Activated naive CD4-positive, alpha-beta T cell treated with anti-CD3 and anti-CD28 coated beads, Interleukin-2, amount 50 U/mL, for 24 hours (primary cell): ENCODE results near the gene CLDN24.

Experiments used
- H3K27ac Mint-ChIP-seq: one replicate; pipeline ENCODE4 v1.8.0; 2021; ENCODE audit warnings: mild to moderate bottlenecking, mixed read lengths
- H3K27me3 Mint-ChIP-seq: one replicate; pipeline ENCODE4 v1.8.0; 2021; ENCODE audit warnings: mixed read lengths
- H3K36me3 Mint-ChIP-seq: one replicate; pipeline ENCODE4 v1.8.0; 2021; ENCODE audit warnings: mixed read lengths
- H3K4me1 Mint-ChIP-seq: one replicate; pipeline ENCODE4 v1.8.0; 2021; ENCODE audit warnings: mixed read lengths
- H3K4me3 Mint-ChIP-seq: one replicate; pipeline ENCODE4 v1.8.0; 2021; ENCODE audit warnings: mild to moderate bottlenecking, mixed read lengths
- H3K9me3 Mint-ChIP-seq: one replicate; pipeline ENCODE4 v1.8.0; 2021; ENCODE audit warnings: mixed read lengths

Gene CLDN24

DNA sequence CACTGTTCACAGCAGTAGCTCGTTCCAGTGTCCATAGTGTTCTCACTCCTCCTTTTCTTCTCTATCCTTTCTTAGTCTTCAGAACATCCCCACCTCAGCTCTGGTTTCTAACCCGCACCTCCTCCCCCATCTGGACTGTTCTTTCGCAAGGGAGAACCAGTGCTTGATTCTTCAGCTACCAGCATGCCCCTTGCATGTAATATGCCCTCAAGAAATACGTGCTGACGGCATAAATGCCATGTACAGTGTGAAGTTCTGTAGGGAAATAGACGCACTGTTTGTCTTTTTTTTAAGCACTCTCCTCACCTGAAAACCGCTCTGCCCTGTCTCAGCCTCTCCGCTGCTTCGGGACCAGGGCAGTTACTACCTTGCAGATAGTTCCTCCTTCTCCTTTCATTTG is 7.4 kb downstream of the CLDN24 start:
- Mint-ChIP-seq H3K9me3 (no peaks in the 10 kb centered on the region), H3K27ac (no peak overlapping the region), H3K4me3 (no peak overlapping the region), H3K36me3 (peaks cover 8% of the 10 kb centered on the region), H3K27me3 (no peaks in the 10 kb centered on the region), H3K4me1 (no peaks in the 10 kb centered on the region)

DNA sequence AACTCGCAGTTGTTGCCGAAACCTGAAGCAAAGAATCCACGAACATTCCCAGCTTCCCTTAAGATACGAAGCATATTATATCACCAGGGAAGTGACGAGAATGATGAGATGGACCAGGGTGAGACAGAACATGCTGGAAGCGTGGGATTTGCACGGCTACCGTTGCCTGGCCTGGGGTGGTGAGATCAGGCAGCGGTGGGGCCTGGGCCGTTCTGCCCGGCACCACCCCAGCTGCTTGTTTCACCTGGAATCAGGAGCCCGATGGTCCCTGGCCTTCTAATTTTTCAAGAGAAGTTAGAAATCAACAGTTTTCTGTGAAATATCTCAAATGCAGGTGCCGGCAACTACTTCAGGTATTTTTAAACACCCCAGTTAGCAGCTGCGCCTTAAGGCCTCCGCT is 7.9 kb downstream of the CLDN24 start:
- no peak overlapping the region for H3K4me3 Mint-ChIP-seq
- peaks cover 8% of the 10 kb centered on the region for H3K36me3 Mint-ChIP-seq
- H3K27me3 Mint-ChIP-seq, result no peaks in the 10 kb centered on the region
- H3K4me1 Mint-ChIP-seq, result no peaks in the 10 kb centered on the region
- no peaks in the 10 kb centered on the region for H3K9me3 Mint-ChIP-seq
- no peak overlapping the region for H3K27ac Mint-ChIP-seq

DNA sequence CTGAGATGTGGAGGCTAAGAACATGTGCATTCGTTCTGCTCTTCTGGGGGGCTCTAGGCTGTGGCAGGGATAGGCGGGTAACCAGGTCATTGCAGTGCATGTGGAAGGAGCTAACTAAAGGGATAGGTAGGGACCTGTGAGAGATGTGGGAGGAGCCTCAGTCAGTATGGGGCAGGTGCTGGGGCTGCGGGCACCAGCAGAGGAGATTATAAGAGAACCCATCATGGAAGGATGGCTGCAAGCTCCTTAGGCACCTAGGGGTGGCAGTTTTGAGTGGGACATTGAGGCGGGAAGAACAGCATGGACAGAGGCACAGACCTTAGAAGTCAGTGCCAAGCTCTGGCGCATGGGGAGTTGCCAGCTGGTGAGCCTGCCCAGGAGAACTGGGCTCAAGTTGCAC is 9.4 kb downstream of the CLDN24 start:
- H3K9me3 Mint-ChIP-seq, result no peaks in the 10 kb centered on the region
- no peaks in the 10 kb centered on the region for H3K4me1 Mint-ChIP-seq
- no peaks in the 10 kb centered on the region for H3K27me3 Mint-ChIP-seq
- no peak overlapping the region for H3K27ac Mint-ChIP-seq
- no peak overlapping the region for H3K4me3 Mint-ChIP-seq
- peaks cover 6% of the 10 kb centered on the region for H3K36me3 Mint-ChIP-seq

DNA sequence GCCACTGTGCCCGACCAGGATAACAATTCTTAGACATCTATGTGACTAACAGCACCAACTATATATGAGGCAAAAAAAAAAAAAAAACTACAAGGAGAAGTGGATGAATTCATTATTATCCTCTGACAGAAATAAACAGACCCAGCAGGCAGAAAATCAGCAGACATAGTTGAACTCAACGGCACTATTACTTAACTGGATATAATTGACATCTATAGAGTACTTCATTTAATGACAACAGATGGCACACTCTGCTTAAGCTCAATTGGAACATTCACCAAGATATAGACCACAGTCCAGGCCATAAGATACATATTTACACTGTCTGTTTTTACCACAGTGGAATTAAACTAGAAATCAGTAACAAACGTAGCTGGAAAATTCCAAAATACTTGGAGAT is 15.4 kb downstream of the CLDN24 start:
- Mint-ChIP-seq H3K4me1 (no peaks in the 10 kb centered on the region), H3K36me3 (no peaks in the 10 kb centered on the region), H3K27ac (no peak overlapping the region), H3K9me3 (no peaks in the 10 kb centered on the region), H3K27me3 (no peaks in the 10 kb centered on the region), H3K4me3 (no peak overlapping the region)

DNA sequence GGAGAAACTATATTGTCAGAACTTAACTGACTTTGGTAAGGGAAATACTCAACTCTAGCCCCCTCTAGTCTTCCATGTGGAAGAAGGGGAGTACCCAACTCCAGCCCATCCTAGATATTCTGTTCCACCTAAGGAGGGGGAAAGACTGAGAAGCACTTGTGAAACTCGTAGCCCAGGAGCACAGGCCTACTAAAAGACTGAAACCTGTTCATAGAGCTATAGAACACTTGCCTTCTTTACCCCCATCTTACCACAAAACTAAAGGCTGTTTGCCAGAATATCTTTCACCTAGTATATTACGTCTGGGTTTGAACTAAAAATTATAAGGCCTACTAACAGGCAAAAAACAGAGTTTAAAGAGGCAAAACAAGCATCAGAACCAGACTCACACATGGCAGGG is 17.7 kb downstream of the CLDN24 start:
- H3K36me3 Mint-ChIP-seq, result peaks cover 1% of the 10 kb centered on the region
- no peaks in the 10 kb centered on the region for H3K9me3 Mint-ChIP-seq
- no peak overlapping the region for H3K4me3 Mint-ChIP-seq
- no peaks in the 10 kb centered on the region for H3K27me3 Mint-ChIP-seq
- H3K4me1 Mint-ChIP-seq, result no peaks in the 10 kb centered on the region
- H3K27ac Mint-ChIP-seq, result no peak overlapping the region

DNA sequence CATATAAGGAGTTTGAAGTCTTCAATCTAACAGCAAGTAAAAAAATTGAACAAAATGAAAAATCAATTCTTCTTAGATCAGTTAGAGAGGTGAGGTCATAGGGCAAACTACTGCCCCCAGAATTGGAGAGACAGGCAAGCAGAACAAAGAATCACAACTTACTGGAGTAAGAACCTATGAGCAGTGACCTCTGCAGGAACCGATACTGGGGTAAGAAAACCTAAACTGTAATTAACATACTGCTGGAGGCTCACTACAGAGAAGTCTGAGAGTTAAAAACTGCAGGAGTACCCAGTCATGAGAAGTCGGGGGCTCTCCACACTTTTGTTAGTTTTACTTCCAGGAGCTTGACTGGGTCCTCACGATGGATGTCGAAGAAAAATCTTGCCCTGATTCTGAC is 18.2 kb downstream of the CLDN24 start:
- Mint-ChIP-seq H3K4me3 (no peak overlapping the region), H3K27me3 (no peaks in the 10 kb centered on the region), H3K27ac (no peak overlapping the region), H3K36me3 (peaks cover 2% of the 10 kb centered on the region), H3K9me3 (no peaks in the 10 kb centered on the region), H3K4me1 (no peaks in the 10 kb centered on the region)

GRCh38 chr4:183303301-183303700 is 18.9 kb downstream of the CLDN24 start:
- Mint-ChIP-seq H3K9me3 (no peaks in the 10 kb centered on the region), H3K4me1 (no peaks in the 10 kb centered on the region), H3K4me3 (no peak overlapping the region), H3K27me3 (no peaks in the 10 kb centered on the region), H3K36me3 (peaks cover 2% of the 10 kb centered on the region), H3K27ac (no peak overlapping the region)

DNA sequence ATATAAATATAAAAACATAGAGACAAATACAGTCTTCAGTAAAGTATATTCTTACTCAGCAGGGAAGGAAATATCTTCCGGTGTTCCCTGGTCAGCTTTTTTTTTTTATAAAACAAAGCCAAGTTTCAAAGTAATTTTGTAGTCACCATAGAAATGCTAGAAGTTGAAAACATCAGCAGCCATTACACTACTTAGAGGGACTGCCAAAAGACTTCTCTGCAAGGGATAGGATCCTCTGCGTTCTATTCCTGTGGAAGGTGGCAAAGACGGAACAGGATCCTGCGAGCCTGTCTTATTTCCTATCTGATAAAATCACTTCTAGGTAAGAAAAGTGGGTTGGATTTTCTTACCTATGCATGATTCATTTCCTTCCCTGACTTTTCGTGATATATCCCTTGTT is 21.6 kb downstream of the CLDN24 start:
- Mint-ChIP-seq H3K27ac (no peak overlapping the region), H3K36me3 (peaks cover 2% of the 10 kb centered on the region), H3K4me1 (no peaks in the 10 kb centered on the region), H3K4me3 (no peak overlapping the region), H3K9me3 (no peaks in the 10 kb centered on the region), H3K27me3 (no peaks in the 10 kb centered on the region)

GRCh38 chr4:183300070-183300469 is 22.2 kb downstream of the CLDN24 start:
- Mint-ChIP-seq H3K9me3 (no peaks in the 10 kb centered on the region), H3K4me1 (no peaks in the 10 kb centered on the region), H3K4me3 (no peak overlapping the region), H3K27me3 (no peaks in the 10 kb centered on the region), H3K27ac (no peak overlapping the region), H3K36me3 (peaks cover 2% of the 10 kb centered on the region)

- Mint-ChIP-seq H3K4me3 (no peak overlapping the region), H3K9me3 (no peaks in the 10 kb centered on the region), H3K27me3 (no peaks in the 10 kb centered on the region), H3K4me1 (no peaks in the 10 kb centered on the region), H3K27ac (no peak overlapping the region), H3K36me3 (peaks cover 3% of the 10 kb centered on the region)
Observed at GRCh38 chr4:183299464-183299863, 22.8 kb downstream of the CLDN24 start.

DNA sequence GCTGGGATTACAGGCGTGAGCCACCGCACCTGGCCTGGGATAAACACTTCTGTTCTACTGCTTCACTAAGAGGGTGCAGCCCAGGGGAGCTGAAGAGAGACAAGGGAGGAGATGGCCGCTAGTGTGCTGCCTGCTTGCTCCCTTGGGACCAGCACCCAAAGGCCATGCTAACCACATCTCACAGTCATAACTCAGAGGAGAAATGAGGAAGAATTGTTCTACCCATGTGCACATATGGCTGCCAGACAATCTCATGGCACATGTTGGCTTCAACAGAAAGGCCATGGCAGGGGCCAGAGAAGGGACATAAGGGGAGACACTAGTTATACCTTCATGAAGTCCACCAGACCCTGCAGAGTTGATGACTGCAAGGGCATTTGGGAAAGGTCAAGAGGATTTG is 24.6 kb downstream of the CLDN24 start:
- Mint-ChIP-seq H3K4me3 (no peak overlapping the region), H3K27ac (no peak overlapping the region), H3K27me3 (no peaks in the 10 kb centered on the region), H3K9me3 (no peaks in the 10 kb centered on the region), H3K36me3 (peaks cover 7% of the 10 kb centered on the region), H3K4me1 (no peaks in the 10 kb centered on the region)

- Mint-ChIP-seq H3K4me3 (no peak overlapping the region), H3K27me3 (no peaks in the 10 kb centered on the region), H3K36me3 (peaks cover 8% of the 10 kb centered on the region), H3K9me3 (no peaks in the 10 kb centered on the region), H3K27ac (no peak overlapping the region), H3K4me1 (no peaks in the 10 kb centered on the region)
Observed at GRCh38 chr4:183295711-183296110, 26.5 kb downstream of the CLDN24 start.

- no peak overlapping the region for H3K27ac Mint-ChIP-seq
- no peaks in the 10 kb centered on the region for H3K4me1 Mint-ChIP-seq
- H3K36me3 Mint-ChIP-seq, result peaks cover 10% of the 10 kb centered on the region
- H3K27me3 Mint-ChIP-seq, result no peaks in the 10 kb centered on the region
- H3K4me3 Mint-ChIP-seq, result no peak overlapping the region
- no peaks in the 10 kb centered on the region for H3K9me3 Mint-ChIP-seq
Observed at GRCh38 chr4:183291070-183291469, 31.2 kb downstream of the CLDN24 start.

GRCh38 chr4:183289688-183290087 is 32.5 kb downstream of the CLDN24 start:
- peaks cover 12% of the 10 kb centered on the region for H3K36me3 Mint-ChIP-seq
- H3K27ac Mint-ChIP-seq, result no peak overlapping the region
- no peaks in the 10 kb centered on the region for H3K27me3 Mint-ChIP-seq
- H3K9me3 Mint-ChIP-seq, result no peaks in the 10 kb centered on the region
- H3K4me3 Mint-ChIP-seq, result no peak overlapping the region
- no peaks in the 10 kb centered on the region for H3K4me1 Mint-ChIP-seq

DNA sequence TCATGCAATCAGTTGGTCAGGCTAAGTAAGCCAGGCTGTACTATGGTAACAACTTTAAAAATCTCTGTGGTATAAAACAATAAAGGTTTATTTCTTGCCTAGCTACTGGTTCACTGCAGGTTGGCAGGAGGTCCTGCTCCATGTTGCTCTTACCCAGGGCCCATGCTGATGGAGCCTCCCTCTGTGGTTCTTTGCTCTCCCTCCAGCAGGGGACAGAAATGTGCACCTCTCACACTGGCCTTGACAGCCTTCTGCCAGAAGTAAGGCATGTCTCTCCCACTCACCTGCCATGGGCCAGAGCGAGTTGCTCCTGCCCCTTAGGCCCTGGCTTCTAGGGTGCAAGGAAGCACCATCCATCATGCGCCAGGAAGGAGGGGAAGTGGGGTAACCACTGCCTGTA is 33.3 kb downstream of the CLDN24 start:
- no peak overlapping the region for H3K4me3 Mint-ChIP-seq
- no peak overlapping the region for H3K27ac Mint-ChIP-seq
- H3K9me3 Mint-ChIP-seq, result no peaks in the 10 kb centered on the region
- H3K27me3 Mint-ChIP-seq, result no peaks in the 10 kb centered on the region
- peaks cover 8% of the 10 kb centered on the region for H3K36me3 Mint-ChIP-seq
- no peaks in the 10 kb centered on the region for H3K4me1 Mint-ChIP-seq

DNA sequence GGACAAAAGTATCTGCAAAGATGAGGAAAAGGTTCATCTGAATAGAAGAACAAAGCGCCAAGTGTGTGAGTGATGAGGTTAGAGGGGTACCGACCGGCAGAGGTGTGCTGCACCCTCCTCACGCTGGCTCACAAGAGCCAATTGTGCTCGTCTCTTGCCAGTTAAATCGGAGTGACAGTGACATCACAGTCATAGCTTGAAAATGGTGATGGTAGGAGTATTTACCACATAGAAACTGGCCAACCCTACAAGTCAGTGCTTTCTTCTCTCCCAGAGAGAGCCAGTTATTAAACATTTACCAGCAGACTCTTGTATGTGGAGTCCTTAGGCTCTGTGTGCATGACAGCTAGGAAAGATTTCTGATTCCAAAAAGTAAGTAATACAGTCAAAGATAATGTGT is 34.5 kb downstream of the CLDN24 start:
- Mint-ChIP-seq H3K36me3 (peaks cover 10% of the 10 kb centered on the region), H3K27ac (no peak overlapping the region), H3K9me3 (no peaks in the 10 kb centered on the region), H3K4me3 (no peak overlapping the region), H3K4me1 (no peaks in the 10 kb centered on the region), H3K27me3 (no peaks in the 10 kb centered on the region)

- Mint-ChIP-seq H3K4me1 (no peaks in the 10 kb centered on the region), H3K27ac (no peak overlapping the region), H3K36me3 (peaks cover 10% of the 10 kb centered on the region), H3K27me3 (no peaks in the 10 kb centered on the region), H3K9me3 (no peaks in the 10 kb centered on the region), H3K4me3 (no peak overlapping the region)
Observed at GRCh38 chr4:183287309-183287659, 34.9 kb downstream of the CLDN24 start.
